WERI-Rb-1 (cell line): ENCODE measurements around the gene FOXD2.
A peak's percentile ranks its signal among the peaks of the same experiment; 100 is the strongest.

Experiments
- DNase-seq: peaks from one replicate; pipeline ENCODE4 v3.0.0-alpha.2; 2020
- H3K27ac ChIP-seq: fragments of 250-450 bp; sonication (Bioruptor Pico); 2 replicates; pipeline ENCODE4 v1.5.1; 2020; ENCODE audit warnings: mild to moderate bottlenecking, moderate library complexity
- H3K27me3 ChIP-seq: fragments of 250-450 bp; sonication (Bioruptor Pico); 2 replicates; pipeline ENCODE4 v1.5.1; 2021; ENCODE audit warnings: mild to moderate bottlenecking, low read depth, moderate library complexity; ENCODE audit not compliant: insufficient read depth, severe bottlenecking
- H3K36me3 ChIP-seq: fragments of 250-450 bp; sonication (Bioruptor Pico); 2 replicates; pipeline ENCODE4 v1.5.1; 2020; ENCODE audit warnings: mild to moderate bottlenecking, moderate library complexity
- H3K4me3 ChIP-seq: 2 replicates; pipeline ENCODE4 v1.5.1; 2011; ENCODE audit warnings: low read depth, mild to moderate bottlenecking, control low read depth, low read length
- H3K9me3 ChIP-seq: fragments of 250-450 bp; sonication (Bioruptor Pico); 2 replicates; pipeline ENCODE4 v1.5.1; 2021; ENCODE audit warnings: mild to moderate bottlenecking, moderate library complexity; ENCODE audit not compliant: severe bottlenecking
- CTCF ChIP-seq: IDR thresholded peaks from 2 replicates; pipeline ENCODE4 v1.5.1; 2011; ENCODE audit warnings: low read depth, mild to moderate bottlenecking, control low read depth, inconsistent platforms, low read length

FOXD2 gene

GRCh38 chr1:47437447-47438164 is at the start of gene FOXD2:
TSS of gene FOXD2 (plus strand) at chr1:47438044. CDS start at chr1:47438136, 92 bp downstream.
- peak; percentile 83 for TF ChIP-seq CTCF
- Histone ChIP-seq H3K27ac (peak within 1 kb of the TSS; percentile 74), H3K27me3 (peaks cover 46% of the 10 kb centered on the region), H3K9me3 (no peaks in the 10 kb centered on the region), H3K4me3 (peak within 1 kb of the TSS; percentile 56), H3K36me3 (no peaks in the 10 kb centered on the region)
- peak; percentile 86 for DNase-seq

- no peak overlapping the region for H3K4me3 ChIP-seq
- no peaks in the 10 kb centered on the region for H3K36me3 ChIP-seq
- no peak overlapping the region for H3K27ac ChIP-seq
- peak; percentile 97 for TF ChIP-seq CTCF
- peak; percentile 79 for DNase-seq
- no peaks in the 10 kb centered on the region for H3K27me3 ChIP-seq
- H3K9me3 ChIP-seq, result no peaks in the 10 kb centered on the region
Measured at GRCh38 chr1:47388891-47389238, 49.0 kb upstream of the FOXD2 start.

- no peak overlapping the region for H3K27ac ChIP-seq
- no peaks in the 10 kb centered on the region for H3K9me3 ChIP-seq
- H3K27me3 ChIP-seq, result no peaks in the 10 kb centered on the region
- no peak for TF ChIP-seq CTCF
- no peaks in the 10 kb centered on the region for H3K36me3 ChIP-seq
- H3K4me3 ChIP-seq, result no peak overlapping the region
- no peak for DNase-seq
Measured at GRCh38 chr1:47389731-47390130, 48.1 kb upstream of the FOXD2 start.

DNA sequence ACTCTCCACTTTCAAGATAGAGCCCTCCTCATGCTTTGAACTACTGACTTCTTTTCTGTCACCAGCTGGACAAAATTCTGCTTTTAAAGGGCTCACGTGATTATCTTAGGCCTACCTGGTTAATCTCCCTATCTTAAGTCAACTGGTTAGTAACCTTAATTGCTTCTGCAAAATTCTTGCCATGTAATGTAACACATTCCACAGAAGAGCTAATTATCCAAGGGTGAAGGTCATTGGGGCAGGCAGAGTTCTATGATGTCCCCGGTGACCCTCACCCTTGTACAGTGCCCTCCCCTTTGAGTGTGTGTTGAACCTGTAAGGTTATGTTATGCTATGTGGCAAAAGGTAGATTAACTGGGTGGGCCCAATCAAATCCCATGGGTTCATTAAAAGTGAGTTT is 47.0 kb upstream of the FOXD2 start:
- H3K27ac ChIP-seq, result no peak overlapping the region
- no peak for TF ChIP-seq CTCF
- H3K36me3 ChIP-seq, result no peaks in the 10 kb centered on the region
- H3K27me3 ChIP-seq, result no peaks in the 10 kb centered on the region
- no peak for DNase-seq
- H3K4me3 ChIP-seq, result no peak overlapping the region
- H3K9me3 ChIP-seq, result no peaks in the 10 kb centered on the region

DNA sequence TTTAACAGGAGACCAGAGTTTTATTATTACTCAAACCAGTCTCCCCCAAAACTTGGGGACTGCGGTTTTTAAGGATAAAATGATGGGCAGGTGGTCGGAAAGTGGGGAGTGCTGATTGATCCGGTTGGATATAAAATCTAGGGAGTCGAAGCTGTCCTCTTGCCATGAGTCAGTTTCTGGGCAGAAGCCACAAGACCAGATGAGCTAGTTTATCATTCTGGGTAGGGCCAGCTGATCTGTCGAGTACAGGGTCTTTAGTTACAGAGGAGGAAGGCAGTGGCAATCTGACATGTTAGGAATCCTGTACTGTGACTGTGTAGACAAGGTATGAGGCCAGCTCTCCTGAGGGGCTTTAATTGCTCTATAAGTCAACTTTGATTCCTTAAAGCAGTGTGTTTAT is 44.7 kb upstream of the FOXD2 start:
- no peak overlapping the region for H3K27ac ChIP-seq
- DNase-seq, result no peak
- no peaks in the 10 kb centered on the region for H3K27me3 ChIP-seq
- H3K4me3 ChIP-seq, result no peak overlapping the region
- H3K36me3 ChIP-seq, result no peaks in the 10 kb centered on the region
- no peak for TF ChIP-seq CTCF
- H3K9me3 ChIP-seq, result no peaks in the 10 kb centered on the region

DNA sequence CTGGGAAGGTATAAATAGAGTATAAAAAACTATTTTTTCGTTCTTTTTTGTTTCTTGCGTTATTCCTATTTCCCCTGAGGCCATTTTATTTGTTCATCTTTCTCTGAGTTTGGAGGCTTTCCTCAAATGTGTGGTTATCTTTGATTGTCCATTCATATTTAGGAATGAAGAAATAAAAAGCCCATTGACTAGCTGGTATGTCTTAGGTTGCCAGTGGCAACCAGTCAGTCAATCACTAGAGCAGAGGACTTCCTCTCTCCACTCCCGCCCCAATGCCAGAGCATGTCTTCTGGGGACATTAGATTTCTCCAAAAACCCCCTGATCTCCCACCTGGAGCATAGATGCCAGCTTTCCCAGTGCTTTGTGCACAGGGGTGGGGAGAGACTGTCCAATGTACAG is 42.4 kb upstream of the FOXD2 start:
- TF ChIP-seq CTCF, result no peak
- DNase-seq, result no peak
- no peak overlapping the region for H3K27ac ChIP-seq

More for the DNA sequence above, 42.4 kb upstream of the FOXD2 start:
- Histone ChIP-seq H3K4me3 (no peak overlapping the region), H3K36me3 (no peaks in the 10 kb centered on the region), H3K9me3 (no peaks in the 10 kb centered on the region), H3K27me3 (no peaks in the 10 kb centered on the region)
